ENCODE measurements around the gene PYDC2. TPM values are rescaled to one million over a fixed set of nuclear protein-coding genes. Genes with fewer than 3 reads are reported as not detected.

PYDC2 gene
- not detected in 5 replicates for total RNA-seq (2022; extraction: Qiagen RNA extraction; ENCODE audit: low read depth)

DNA sequence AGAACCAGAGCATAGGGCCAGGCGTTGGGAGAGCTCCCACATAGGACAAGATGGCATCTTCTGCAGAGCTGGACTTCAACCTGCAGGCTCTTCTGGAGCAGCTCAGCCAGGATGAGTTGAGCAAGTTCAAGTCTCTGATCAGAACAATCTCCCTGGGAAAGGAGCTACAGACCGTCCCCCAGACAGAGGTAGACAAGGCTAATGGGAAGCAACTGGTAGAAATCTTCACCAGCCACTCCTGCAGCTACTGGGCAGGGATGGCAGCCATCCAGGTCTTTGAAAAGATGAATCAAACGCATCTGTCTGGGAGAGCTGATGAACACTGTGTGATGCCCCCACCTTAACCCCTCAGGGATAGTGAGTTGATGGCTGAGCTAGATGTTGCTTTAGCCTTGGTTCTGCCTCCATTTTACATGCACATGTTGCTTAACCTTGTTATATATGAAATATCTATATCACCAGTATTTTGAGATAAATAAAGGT is at the start of gene PYDC2:
TSS of gene PYDC2 (plus strand) at position 51 of the 483 bp plus-strand sequence. CDS start at position 51, 0 bp downstream.

Other genes with a start within 250 kb of the PYDC2 start
- gene CCDC50, start 131.8 kb upstream of the PYDC2 start, total RNA-seq (2022; extraction: Qiagen RNA extraction; ENCODE audit: low read depth), result 23.3 to 32.0 TPM (median 29.4 TPM) in 5 replicates
- 0.10 to 0.14 TPM in 2 of 5 replicates, not detected in the others for gene UTS2B, start 130.6 kb upstream of the PYDC2 start, total RNA-seq (2022; extraction: Qiagen RNA extraction; ENCODE audit: low read depth)

Data from A549 treated with DMSO at 1 μM for 4 hours (cell line).